ENCODE results near the gene IRF9.

DNA sequence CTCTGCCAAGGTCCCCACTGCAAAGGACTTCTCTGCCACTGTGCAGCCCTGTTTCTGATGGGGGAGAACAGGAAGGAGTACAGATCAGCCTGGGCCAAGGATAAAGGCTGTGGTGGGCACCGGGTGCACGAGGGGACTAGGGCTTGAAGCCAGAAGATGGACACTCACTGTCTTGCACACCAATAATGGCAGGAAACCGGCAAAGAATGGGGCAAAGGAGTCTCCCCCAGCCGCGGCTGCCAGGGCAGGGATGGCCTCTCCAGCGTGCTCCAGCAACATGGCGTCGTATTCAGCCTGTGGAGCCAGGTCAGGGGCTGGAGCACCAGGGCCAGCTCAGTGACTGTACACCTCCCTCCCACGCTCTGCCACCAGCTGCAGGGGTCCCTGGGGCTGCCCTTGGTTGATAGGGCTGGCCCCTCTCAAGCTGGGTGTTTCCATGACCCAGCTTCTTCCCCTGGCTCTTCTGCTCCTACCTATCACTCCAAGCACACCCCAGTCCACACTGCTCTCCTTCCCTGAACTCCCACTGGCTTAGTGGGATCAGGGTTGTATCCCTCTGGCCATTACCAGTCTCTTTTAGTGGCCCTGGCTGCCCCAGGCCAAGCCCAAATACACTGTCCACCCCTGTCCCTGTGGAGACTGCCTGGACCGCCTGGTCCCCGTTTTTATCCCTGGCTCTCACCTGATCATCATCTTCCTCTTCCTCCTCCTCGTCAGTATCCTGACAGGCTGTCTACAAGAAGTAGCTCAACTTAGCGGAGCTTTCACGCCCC lies 21.2 kb downstream of the IRF9 start:
- TF ChIP-seq, protein P1, sequence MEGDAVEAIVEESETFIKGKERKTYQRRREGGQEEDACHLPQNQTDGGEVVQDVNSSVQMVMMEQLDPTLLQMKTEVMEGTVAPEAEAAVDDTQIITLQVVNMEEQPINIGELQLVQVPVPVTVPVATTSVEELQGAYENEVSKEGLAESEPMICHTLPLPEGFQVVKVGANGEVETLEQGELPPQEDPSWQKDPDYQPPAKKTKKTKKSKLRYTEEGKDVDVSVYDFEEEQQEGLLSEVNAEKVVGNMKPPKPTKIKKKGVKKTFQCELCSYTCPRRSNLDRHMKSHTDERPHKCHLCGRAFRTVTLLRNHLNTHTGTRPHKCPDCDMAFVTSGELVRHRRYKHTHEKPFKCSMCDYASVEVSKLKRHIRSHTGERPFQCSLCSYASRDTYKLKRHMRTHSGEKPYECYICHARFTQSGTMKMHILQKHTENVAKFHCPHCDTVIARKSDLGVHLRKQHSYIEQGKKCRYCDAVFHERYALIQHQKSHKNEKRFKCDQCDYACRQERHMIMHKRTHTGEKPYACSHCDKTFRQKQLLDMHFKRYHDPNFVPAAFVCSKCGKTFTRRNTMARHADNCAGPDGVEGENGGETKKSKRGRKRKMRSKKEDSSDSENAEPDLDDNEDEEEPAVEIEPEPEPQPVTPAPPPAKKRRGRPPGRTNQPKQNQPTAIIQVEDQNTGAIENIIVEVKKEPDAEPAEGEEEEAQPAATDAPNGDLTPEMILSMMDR (IDR thresholded peaks at IDR 0.05) = no peak
- TF ChIP-seq FOXP4 (CRISPR knock-in tag; IDR thresholded peaks at IDR 0.05) (no peak), ZNF121 (CRISPR knock-in tag; IDR thresholded peaks at IDR 0.05) (no peak), ZNF232 (CRISPR knock-in tag; IDR thresholded peaks at IDR 0.05) (no peak), ZNF396 (CRISPR knock-in tag; IDR thresholded peaks at IDR 0.05; ENCODE audit: borderline replicate concordance) (no peak), SP1 (CRISPR knock-in tag; conservative IDR thresholded peaks at IDR 0.05) (no peak), JUN (CRISPR knock-in tag; IDR thresholded peaks at IDR 0.05) (no peak), CREB1 (CRISPR knock-in tag; IDR thresholded peaks at IDR 0.05) (no peak), ATF1 (CRISPR knock-in tag; IDR thresholded peaks at IDR 0.05) (no peak), GRHL2 (CRISPR knock-in tag; IDR thresholded peaks at IDR 0.05; ENCODE audit: insufficient replicate concordance, severe bottlenecking) (no peak), HMGA2 (CRISPR knock-in tag; IDR thresholded peaks at IDR 0.05) (no peak)
- TF ChIP-seq, protein P2, sequence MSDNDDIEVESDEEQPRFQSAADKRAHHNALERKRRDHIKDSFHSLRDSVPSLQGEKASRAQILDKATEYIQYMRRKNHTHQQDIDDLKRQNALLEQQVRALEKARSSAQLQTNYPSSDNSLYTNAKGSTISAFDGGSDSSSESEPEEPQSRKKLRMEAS (CRISPR knock-in tag; IDR thresholded peaks at IDR 0.05) = no peak
- TF ChIP-seq, protein P3, sequence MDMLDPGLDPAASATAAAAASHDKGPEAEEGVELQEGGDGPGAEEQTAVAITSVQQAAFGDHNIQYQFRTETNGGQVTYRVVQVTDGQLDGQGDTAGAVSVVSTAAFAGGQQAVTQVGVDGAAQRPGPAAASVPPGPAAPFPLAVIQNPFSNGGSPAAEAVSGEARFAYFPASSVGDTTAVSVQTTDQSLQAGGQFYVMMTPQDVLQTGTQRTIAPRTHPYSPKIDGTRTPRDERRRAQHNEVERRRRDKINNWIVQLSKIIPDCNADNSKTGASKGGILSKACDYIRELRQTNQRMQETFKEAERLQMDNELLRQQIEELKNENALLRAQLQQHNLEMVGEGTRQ (CRISPR knock-in tag; IDR thresholded peaks at IDR 0.05) = no peak

Measured in WTC11 (cell line).